Left renal pelvis (tissue), 4 donors: ENCODE measurements around the gene FMN1. TPM values are rescaled to one million over a fixed set of nuclear protein-coding genes. Genes with fewer than 3 reads are reported as not detected.

Experiments used
- DNase-seq, 4 donors: peaks; one replicate each; pipeline ENCODE4 v3.0.0-alpha.2; 2013; ENCODE audit warnings: low read depth in 4 of 4, low spot score in 3 of 4
- polyA plus RNA-seq, 4 donors: library from polyadenylated mRNA; unstranded; fragments of 120-200 nt; gene quantifications; one replicate each; pipeline ENCODE4 v1.2.1, GENCODE V29; 2013; ENCODE audit not compliant: insufficient read length in 4 of 4

Gene FMN1
- polyA plus RNA-seq, 4 donors: 1.5 to 20.2 (median 17.3) TPM

DNA sequence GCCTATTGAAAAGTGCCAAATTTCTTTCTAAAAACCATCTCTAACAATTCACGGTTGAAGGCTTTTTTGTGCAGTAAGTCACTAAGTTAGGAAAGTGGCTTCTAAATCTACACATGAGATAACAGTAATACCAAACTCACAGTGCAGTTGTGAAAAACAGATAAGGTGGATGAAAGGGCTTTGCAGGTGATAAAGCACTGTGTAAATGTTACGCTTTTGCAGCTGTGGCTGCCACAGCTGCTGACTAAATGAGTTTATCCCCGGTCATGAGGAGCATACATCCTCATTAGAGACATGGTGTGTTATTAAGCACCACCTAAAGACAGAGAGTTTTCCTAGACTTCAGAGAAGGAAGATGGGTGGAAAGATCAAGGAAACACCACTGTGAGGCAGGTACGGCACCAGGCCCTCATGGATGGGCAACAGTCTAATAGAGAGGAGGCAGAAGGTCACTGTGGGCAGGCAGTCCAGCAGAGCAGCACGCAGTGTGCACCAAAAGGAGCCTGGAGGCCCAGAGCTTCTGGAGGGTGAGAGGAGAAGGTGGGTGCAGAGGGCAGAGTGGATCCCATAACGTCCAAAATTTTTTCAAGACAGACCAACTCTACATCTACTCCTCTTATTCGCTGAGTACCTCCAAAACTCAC lies 68.5 kb downstream of the FMN1 start:
- no peak for DNase-seq

DNA sequence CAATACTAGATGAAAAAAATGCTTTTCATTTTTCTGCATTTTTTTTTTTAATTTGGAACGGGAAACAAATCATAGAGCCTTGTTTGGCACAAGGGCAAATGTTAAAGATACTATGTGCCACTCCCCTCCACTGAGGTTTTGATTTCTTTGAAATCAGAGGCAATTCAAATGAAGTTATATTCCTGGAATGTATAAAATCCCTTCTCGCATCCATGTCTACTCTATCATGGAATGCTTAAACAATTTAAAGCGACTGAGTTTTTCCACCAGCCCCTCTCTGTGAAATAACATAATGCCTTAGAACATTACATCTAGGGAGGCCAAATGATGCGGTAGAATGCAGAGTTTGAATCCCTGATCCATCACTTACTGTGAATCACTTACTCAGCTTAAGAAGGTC lies 69.7 kb downstream of the FMN1 start:
- DNase-seq: no peak

DNA sequence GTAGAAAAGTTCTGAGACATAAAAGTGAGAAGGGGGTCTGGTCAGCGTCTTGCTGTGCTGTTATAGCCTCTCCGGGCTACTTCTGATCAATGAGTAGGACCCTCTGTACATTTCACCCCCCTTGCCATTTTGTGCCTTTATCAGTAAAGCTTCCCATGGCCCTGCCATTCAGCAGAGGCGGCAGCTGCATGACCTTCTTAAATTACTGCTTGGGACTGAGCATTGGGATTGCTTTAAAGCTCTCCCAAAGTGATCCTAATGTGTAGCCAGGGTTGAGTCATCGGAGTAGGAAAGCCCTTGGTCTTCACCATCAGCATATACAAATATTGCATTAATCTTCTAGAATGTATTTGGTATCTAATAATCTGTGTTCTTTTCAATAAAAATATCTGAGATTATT lies 70.2 kb downstream of the FMN1 start:
- no peak for DNase-seq

DNA sequence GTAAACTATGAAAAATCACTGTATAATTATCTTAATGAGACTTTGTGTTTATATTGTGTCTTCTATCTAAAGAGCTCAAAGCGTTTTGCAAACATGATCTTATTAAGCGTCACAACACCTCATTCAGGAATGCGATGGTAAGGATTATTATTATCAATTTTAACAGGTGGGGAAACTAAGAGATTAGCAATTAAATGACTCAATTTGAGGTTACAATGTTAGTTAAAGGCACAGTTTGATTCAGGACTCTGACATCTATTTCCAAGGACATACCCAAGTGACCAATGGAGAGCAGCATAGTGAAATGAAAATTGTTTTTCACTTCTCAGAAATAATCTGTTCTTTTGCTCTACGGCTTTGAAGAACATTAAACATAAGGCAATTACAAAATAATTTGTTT lies 74.6 kb downstream of the FMN1 start:
- DNase-seq: no peak

DNA sequence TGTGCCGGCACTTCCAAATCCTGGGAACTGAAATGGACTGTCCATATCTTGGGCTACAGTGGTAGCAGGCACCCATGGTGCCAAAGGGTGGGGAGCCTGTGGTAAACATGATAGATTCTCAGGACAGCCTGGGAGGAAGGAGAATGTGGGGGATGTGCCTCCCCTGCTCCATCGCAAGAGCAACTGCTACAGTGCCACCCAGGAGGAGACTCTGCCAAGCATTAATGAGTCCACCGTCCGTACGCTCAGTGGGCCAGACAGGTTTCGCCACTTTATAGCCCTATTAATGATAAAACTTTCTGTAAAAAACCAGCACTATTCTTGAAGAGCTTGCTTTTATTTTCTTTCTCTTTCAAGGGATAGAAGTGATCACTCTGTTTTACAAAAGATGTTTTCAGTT lies 75.2 kb downstream of the FMN1 start:
- no peak for DNase-seq

DNA sequence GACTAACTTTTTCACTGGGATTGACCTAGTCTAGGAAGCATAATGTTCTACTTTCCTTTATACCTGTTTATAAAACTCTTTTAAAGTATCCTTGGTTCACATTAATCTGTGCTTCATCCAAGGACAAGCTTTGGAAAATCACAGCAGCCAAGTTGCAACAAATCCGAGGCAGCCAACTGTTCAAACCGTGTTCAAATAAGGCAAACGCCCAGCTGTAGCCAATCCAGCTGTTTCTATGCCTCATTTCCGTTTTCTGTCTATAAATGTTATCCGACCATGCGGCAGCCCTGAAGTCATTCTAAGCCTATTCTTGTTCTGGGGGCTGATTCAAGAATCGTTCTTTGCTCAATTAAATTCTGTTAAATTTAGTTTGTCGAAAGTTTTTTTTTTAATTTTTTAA lies 78.3 kb downstream of the FMN1 start:
- no peak for DNase-seq

DNA sequence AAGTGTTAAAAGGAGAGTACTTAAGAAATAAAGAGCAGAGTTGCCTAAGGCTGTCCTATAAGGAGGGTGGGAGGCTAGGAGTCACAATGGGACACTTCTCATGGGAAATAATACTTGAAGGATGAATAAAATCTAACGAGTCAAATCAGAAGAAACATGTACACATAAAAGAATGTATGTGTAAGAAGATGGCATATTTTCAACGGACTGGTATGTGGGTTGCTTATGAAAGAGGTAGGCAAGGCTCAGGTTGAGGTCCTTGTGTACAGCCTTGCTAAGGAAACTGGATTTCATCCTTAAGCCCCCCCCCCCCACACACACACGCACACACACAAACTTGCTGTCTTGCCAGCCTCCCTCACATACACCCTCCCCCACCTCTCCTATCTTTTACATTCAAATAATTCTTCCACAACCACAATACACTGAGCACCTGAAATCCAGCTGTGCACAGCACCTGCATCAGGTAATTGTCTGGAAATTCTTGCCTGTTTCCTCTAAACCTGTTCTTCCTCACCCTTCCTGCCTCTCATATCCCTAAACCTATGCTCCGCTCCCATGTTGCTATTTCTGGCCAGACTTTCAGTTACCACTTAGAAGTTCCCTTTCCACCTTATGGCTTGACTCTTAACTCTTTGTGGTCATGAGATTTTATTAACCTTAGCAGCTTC lies 79.2 kb downstream of the FMN1 start:
- DNase-seq: no peak

DNA sequence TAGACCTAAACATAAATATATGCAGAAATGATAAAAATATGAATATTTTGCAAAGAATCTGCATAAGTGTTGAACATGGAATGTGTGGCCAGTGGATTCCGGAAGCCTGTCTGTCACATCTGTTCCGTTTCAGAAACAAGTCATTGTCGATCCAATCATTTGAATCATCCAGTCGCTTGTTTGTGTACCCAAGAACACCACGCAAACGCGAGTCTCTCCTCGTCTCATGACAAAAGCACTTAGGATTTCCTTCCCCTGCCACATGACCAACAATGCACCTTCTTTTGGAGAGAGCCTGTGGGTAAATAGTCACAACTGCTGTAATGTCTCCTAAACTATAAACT lies 80.2 kb downstream of the FMN1 start:
- no peak for DNase-seq

DNA sequence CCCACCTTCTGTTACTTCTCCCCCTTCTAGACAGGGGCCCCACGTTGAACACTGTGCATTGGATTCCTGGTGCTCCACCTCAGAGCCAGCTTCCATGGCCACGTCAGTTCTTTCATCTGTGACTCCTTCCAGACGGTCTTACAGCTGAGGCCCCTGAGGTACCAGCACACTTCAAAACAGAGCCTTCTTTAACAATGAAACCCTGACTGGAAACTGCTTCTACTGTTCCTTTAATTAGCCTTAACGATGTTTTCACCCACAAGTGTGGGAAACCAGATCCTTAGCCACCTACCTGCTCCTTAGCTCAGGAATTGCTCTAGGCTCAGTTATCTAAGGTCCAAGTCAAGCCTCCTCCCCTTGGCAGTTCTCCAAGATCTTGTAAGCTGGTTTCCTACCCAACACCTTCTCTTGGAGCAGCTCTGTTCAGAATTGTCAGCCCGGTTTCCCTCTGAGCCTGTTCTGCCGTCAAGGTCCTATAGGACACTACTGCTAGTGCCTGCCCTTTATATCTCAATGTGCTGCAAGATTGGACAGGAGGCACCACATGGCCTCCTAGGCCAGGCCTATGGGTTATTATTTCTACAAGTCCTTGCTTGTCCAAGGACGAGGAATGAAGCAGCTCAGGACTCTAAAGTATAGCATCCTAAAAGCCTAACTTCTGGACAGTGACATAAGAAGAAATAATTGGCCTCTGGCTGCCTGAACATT lies 80.7 kb downstream of the FMN1 start:
- DNase-seq: no peak

DNA sequence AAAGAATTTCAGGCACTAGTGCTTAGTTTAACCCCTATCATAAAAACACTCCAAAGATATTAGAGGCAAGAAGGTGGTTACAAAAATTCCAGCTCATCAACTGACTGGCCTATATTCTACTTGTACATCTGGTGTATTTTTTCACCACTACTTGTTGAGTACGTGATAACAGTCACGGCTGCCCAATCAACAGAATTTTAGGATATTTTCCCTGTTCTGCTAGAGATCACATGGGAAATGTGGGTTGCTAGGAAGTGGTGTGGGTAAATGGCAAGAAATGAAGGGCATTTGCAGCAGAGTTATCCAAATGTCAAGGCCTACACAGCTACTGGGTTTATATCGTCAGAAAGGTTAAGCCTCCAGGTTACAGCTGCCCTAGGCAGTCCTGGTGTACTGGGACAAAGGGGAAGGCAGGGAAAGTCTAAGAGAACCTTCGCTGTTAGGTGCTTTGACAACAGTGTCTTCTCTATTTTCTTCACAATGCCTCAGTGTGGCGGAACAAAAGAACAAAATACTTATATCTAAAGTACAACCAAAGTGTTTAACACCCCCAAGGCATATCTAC lies 81.9 kb downstream of the FMN1 start:
- DNase-seq: no peak

DNA sequence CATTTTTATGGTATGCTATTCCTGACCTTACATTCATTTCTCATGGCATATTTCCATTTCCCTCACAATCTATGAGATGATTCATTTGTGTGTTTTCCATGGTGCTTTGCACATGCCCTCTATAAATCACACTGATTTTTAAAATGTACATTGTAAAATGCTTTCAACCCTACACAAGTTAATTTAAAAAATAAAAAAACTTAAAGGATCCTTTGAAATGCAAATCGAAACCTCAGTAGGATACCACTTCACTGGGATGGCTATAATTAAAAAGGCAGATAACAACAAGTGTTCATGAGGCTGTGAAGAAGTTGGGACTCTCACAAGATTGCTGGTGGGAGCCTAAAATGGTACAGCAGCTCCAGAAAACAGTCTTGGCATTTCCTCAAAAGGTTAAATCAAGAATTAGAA lies 83.5 kb downstream of the FMN1 start:
- no peak for DNase-seq

DNA sequence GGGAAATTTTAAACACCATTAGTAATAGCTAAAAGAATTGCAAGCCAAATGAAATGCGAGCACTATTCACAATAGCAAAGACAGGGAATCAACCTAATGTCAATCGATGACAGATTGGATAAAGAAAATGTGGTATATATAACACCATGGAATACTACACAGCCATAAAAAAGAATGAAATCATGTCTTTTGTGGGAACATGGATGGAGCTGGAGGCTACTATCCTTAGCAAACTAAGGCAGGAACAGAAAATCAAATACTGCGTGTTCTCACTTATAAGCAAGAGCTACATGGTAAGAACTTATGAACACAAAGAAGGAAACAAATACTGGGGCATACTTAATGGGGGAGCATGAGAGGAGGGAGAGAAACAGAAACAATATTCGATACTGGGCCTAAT lies 85.2 kb downstream of the FMN1 start:
- no peak for DNase-seq

DNA sequence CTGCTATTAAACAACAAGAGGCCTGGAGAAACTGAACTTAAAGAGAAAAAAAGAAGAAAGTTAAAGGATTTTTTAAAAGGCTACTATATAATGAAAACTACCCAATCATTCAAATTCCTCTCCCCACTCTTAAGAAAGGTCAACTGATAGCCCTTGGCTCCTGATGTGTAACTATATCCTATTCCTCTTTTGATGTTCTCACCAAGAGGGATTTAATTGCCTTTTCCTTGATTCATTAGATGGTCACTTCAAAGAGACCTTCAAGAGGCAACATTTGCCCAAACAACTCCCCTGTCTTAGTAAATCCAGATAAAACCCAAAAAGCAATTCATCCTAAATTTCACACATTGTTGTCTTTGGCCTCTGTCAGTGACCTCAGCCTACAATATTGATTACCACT lies 86.0 kb downstream of the FMN1 start:
- DNase-seq: no peak

DNA sequence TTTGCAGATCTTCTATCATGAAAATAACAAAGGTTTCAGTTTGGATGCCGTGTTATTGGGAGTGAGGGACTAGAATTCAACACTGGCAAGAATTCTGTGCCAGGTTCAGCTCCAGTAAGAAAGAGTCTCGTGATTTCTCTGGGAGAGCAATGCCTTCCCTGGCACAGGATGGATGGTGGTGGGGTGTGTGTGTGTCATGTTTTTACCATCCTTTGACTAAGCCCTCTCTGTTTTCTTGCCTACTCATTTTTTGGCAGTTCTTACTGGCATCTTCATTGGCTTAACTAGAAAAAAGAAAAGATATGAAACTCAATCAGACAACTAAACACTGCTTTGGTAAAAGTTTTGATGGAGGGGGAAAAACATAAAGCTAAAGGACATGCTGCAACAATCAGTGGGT lies 86.6 kb downstream of the FMN1 start:
- DNase-seq: no peak

DNA sequence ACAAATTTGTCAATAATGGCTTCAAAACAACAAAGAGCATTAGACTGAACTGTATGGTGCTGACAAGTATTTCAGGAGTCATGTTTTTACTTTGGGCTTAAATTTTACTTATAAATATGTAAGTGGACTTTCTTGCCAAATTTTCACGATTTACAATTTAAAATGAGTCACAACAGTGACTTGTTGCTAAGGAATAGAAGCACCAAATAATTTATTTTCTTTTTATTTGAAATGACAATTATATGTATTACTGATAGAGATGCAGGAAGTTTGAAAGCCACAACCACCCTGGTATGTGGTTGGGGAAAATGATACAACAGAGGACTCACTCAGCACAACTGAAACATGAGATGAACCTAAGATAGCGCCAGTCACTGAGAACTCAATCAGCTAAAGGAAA lies 90.3 kb downstream of the FMN1 start:
- DNase-seq: no peak

DNA sequence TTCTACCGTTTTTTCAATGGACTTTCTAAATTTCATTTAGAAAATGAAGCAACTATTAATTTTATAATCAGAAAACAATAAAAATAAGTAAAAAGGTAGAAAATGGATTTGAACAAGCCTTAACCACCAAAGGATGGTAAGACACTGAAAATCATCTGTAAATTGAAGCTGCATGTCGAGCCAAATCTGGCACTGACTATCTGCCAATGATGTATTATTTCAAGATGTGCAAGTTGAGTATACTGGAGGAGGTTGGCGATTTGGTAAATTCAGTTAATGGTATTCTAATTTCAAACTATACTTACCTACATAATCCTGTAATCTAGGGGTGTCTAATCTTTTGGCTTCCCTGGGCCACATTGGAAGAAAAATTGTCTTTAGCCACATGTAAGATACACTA lies 93.5 kb downstream of the FMN1 start:
- DNase-seq: no peak

DNA sequence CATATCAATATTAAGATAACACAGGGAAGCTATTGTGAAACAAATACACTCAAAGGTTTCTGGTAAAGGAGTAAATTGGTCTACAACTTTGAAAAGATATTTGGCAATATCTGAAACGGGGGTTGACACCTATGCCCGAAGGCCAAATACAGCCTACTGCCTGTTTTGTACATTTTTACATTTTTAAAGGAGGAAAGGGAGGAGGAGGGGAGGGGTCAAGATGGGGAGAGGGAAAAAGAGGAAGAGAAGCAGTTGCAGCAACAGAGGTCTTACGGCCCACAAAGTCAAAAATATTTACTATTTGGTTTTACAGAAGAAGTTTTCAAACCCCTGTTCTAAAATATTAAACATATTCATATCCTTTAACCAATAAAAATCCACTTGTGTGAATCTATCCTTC lies 94.2 kb downstream of the FMN1 start:
- DNase-seq: no peak

DNA sequence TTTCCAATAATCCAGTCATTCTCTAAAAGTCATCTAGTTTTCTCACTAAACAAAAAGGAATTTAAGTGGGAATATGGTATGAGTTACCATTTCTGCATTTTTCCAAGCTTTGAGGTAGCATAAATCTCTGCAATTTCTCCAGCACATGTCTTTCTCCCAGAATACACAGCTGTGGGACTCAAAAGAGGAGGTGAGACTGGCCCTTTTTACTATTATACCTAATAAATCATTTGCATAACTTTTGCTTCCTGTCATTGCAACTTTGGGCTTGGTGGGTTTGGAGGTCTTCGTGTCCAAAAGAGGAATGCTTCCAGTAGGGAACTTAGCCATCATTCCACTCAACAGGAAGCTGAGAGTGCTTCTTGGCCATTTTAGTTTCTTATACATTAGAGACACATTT lies 94.8 kb downstream of the FMN1 start:
- no peak for DNase-seq

DNA sequence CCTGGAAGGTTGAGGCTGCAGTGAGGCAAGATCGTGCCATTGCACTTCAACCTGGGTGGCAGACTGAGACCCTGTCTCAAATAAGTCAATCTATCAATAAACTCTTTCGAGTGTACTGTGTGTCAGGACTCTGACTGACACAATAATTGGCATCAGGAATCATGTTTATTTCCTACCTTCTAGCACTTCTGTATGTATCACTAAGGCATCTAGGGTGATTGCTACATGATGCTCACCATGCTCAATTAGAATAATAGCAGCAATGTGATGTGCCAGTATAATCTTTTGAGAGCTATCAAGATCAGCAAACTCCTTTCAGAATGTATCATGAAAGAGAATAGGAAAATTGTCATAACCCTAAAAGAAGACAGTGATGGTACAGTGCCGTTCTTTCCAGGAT lies 95.3 kb downstream of the FMN1 start:
- DNase-seq: no peak

DNA sequence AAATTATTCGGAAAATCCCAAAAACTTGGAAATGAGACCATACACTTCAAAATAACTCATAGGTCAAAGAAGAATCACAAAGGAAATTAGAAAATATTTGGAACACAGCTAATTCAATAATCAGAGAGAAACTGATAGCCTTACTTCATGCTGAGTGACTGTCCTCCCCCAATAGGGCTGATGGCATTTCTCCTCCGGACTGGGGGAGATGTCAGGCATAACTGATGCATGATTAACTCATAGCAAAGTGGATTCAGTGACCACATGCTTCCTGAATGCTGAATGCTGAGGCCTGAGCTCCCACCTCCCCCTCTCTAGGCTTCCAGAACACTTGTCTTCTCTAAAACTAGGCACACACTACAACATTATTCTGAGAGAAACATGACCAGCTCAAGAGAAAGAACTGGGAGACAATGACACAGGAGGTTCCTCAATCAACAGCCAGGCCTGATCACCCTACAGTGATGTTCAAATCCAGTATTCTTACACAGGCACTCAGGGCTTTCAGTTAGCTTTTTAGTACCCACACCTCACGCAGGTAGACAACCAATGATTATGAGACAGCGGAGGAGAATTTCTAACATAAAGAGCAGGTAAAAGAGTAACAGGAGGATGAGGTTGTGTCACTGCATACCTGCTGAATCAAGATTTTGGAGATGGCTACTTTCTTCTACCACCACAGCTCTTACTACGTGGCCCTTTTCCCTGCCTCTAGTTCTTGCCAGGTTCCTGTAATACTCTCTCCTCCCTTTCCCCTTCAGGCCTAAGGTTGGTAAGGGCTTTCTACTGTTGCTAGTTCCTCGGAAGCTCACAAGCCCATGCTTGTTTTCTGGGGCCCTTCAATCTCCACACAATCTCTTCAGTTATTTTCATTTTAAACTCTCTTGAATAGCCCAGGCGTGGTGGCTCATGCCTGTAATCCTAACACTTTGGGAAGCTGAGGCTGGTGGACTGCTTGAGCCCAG lies 96.1 kb downstream of the FMN1 start:
- no peak for DNase-seq

DNA sequence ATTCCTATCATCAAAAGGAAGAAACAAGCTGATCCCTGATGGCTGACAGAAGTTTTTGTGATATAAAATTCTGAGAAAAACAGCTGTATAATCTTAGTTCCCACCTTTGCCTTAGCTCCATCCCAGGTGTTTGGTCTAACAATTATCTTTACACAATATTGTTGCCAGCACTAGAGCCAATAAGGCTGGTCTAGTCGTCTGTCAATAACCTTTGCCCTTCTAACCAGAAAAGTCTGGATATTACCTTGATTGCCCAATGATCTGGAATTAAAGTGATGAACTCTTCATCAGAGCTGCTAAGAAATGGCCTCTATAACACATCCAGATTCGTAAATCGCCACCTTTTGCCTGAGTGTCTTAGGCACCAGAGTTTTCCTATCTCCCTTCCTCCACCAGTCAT lies 98.4 kb downstream of the FMN1 start:
- no peak for DNase-seq
